Transverse colon (tissue), 4 donors: Measurements from ENCODE around the gene GPR62. TPM values are rescaled to one million over a fixed set of nuclear protein-coding genes. Genes with fewer than 3 reads are reported as not detected.

Experiments used
- DNase-seq: peaks from one replicate; pipeline ENCODE4 v3.0.0-alpha.2; 2019
- H3K27ac ChIP-seq, 4 donors: fragments of 200-600 bp; sonication (generic); 2 replicates each; pipeline ENCODE4 v1.5.1; 2016 to 2018; ENCODE audit warnings: inconsistent platforms in 4 of 4
- H3K27me3 ChIP-seq: fragments of 200-600 bp; sonication (generic); 2 replicates; pipeline ENCODE4 v1.5.1; 2017; ENCODE audit warnings: inconsistent platforms
- H3K36me3 ChIP-seq, 4 donors: fragments of 200-600 bp; sonication (generic); 2 replicates each; pipeline ENCODE4 v1.5.1; 2017 to 2019; ENCODE audit warnings: inconsistent platforms in 4 of 4
- H3K4me1 ChIP-seq, 4 donors: fragments of 200-600 bp; sonication (generic); 2 replicates each; pipeline ENCODE4 v1.5.1; 2017 to 2020; ENCODE audit warnings: inconsistent platforms in 4 of 4
- H3K4me3 ChIP-seq, 4 donors: fragments of 200-600 bp; sonication (generic); 1 replicate in 1 of 4; 2 replicates in 3 of 4; pipeline versions ENCODE4 v1.5.1 to v1.6.1; 2017 to 2019; ENCODE audit warnings: inconsistent platforms in 4 of 4
- H3K9me3 ChIP-seq, 2 donors: fragments of 200-600 bp; sonication (generic); 2 replicates each; pipeline ENCODE4 v1.5.1; 2017 to 2019; ENCODE audit warnings: inconsistent platforms in 2 of 2
- EP300 ChIP-seq: sonication (generic); formaldehyde crosslinking; IDR thresholded peaks from one replicate; pipeline ENCODE4 v1.6.1; 2017; ENCODE audit warnings: antibody characterized with exemption, low read depth
- POLR2A ChIP-seq: fragments of 450-650 bp; IDR thresholded peaks from one replicate; pipeline ENCODE4 v1.6.1; 2016; ENCODE audit warnings: antibody characterized with exemption, mild to moderate bottlenecking, moderate library complexity
- POLR2AphosphoS5 ChIP-seq, 3 donors: sonication (generic); formaldehyde crosslinking; IDR thresholded peaks; one replicate each; pipeline ENCODE4 v1.6.1; 2016; ENCODE audit warnings: antibody characterized with exemption in 3 of 3
- WGBS, 2 donors: methylation state at CpG; one replicate each; pipeline ENCODE4 v1.1.5; 2018; ENCODE audit warnings: low coverage in 1 of 2; 5-methylcytosine and 5-hydroxymethylcytosine counted together
- in situ Hi-C, 4 donors: fragments of 200-750 bp; cut with MboI; loops; one replicate each; pipeline versions ENCODE4 v1.15.0 to v1.15.1; 2017; ENCODE audit warnings: low sequenced_read_pairs in 3 of 4, low pct_ligation_motif_present in 1 of 4, low pct_unique_long_range_greater_than_20kb in 1 of 4
- intact Hi-C: fragments of 100-400 bp; cut with DNase I; formaldehyde crosslinking; loops from one replicate; pipeline ENCODE4 v1.15.1; 2023; ENCODE audit warnings: low total_unique reads
- total RNA-seq, 4 donors: library from RNA; depleted of rRNA; stranded (reverse); fragments of >200 nt; gene quantifications; one replicate each; pipeline ENCODE4 v1.1.0, GENCODE V29; 2016
- TF ChIP-seq, protein P1 (sequence below), 5 experiments: fragments of 200-600 bp in 3 of 5; fragments of 450-650 bp in 2 of 5; sonication (generic) in 3 of 5; IDR thresholded peaks; 1 replicate in 2 of 5; 2 replicates in 3 of 5; pipeline ENCODE4 v1.5.1; 2016 to 2017; ENCODE audit warnings: antibody characterized with exemption in 5 of 5, inconsistent platforms in 3 of 5, mild to moderate bottlenecking in 2 of 5, moderate library complexity in 1 of 5

GPR62 gene
- total RNA-seq, 4 donors from 2014 or later: not detected

DNA sequence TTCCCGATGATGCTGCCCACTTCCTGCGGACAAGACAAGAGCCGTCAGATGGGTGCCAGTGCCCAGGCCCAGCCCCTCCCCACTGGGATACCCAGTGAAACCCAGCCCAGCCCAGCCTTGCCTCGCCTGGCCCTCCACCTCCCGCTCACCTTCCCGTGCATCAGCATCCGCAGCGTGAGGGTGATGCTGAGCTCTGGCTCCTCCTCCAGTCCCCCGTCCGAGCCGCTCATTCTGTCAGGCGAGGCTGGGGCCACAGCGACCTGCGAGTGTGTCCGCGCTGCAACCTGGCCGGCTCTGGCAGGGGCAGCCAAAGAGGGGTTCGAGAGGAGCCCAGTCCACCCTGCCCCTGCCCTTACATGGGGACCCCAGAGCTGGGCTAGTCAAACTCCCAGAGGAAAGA lies 5.8 kb downstream of the GPR62 start:
- 95% methylated on average over 18 of the region's 18 CpGs; no CpG with 5 or more reads in 1 of the 2 donors for WGBS, 2 donors
- Histone ChIP-seq H3K9me3 (no peaks in the 10 kb centered on the region), H3K27me3 (peaks cover 7% of the 10 kb centered on the region), H3K4me3 (no peak overlapping the region), H3K4me1 (peaks cover 0 to 19% (median 13%) of the 10 kb centered on the region in 4 donors), H3K27ac (no peak overlapping the region), H3K36me3 (no peaks in the 10 kb centered on the region)
- intact Hi-C loops (no loop called here), in situ Hi-C loops (no loop called here)
- DNase-seq: no peak
- no peak for TF ChIP-seq POLR2AphosphoS5 (IDR thresholded peaks at IDR 0.05)
- TF ChIP-seq EP300: no peak

DNA sequence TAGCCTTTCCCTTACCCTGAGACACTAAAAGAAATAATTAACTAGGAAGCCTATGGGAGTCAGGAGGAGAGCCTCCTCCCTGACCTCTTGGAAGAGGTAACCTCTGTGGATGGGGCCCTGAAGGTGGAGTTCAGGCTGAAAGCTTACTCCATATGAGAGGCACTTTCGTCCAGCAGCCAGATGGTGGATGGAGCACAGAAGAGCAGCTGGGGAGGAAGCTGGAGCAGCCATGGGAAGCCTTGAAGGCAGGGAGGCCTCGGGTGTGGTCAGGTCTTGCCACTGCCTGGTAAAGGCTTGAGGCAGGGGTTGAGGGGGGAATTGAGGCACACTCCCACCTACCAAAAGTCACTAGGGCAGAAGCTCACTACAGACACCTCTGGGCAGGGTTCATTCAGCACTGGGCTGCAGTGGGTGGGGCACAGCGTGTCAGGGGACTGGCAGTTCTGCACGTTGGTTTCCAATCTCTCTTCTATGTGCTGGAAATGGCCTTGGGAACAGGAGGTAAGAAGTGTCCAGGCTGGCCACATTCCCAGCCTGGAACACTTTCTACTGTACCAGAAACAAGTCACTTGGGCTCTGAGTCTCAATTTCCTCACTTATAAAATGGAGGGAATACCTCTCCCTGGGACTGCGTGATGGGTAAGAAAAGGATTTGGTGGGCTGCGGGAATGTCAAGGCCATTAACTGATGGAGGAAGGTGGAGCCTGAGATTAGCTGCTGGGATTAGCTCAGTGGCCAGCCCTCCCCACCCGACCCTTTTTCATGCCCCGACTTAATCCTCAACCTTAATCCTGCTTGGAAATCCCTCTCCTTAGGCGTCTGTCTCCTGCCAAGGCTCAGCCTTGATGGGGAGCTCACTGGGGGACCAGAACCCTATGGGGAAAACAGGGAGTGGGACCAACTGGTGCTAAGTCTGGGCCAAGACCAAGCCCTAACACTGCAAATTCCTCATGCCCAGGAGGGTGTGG lies 6.7 kb downstream of the GPR62 start:
- intact Hi-C loops (no loop called here), in situ Hi-C loops (no loop called here)
- no peaks in the 10 kb centered on the region for H3K27me3 ChIP-seq
- H3K36me3 ChIP-seq: no peaks in the 10 kb centered on the region
- peaks cover 3 to 20% (median 14%) of the 10 kb centered on the region in 4 donors for H3K4me1 ChIP-seq
- no peaks in the 10 kb centered on the region for H3K9me3 ChIP-seq
- no peak overlapping the region for H3K4me3 ChIP-seq
- DNase-seq: no peak
- 40 to 57% methylated on average over 1 to 9 of the region's 9 CpGs for WGBS, 2 donors
- H3K27ac ChIP-seq: no peak overlapping the region
- TF ChIP-seq POLR2A (no peak), POLR2AphosphoS5 (IDR thresholded peaks at IDR 0.05) (no peak), EP300 (no peak)
- TF ChIP-seq, protein P1, sequence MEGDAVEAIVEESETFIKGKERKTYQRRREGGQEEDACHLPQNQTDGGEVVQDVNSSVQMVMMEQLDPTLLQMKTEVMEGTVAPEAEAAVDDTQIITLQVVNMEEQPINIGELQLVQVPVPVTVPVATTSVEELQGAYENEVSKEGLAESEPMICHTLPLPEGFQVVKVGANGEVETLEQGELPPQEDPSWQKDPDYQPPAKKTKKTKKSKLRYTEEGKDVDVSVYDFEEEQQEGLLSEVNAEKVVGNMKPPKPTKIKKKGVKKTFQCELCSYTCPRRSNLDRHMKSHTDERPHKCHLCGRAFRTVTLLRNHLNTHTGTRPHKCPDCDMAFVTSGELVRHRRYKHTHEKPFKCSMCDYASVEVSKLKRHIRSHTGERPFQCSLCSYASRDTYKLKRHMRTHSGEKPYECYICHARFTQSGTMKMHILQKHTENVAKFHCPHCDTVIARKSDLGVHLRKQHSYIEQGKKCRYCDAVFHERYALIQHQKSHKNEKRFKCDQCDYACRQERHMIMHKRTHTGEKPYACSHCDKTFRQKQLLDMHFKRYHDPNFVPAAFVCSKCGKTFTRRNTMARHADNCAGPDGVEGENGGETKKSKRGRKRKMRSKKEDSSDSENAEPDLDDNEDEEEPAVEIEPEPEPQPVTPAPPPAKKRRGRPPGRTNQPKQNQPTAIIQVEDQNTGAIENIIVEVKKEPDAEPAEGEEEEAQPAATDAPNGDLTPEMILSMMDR (IDR thresholded peaks at IDR 0.05): no peak

DNA sequence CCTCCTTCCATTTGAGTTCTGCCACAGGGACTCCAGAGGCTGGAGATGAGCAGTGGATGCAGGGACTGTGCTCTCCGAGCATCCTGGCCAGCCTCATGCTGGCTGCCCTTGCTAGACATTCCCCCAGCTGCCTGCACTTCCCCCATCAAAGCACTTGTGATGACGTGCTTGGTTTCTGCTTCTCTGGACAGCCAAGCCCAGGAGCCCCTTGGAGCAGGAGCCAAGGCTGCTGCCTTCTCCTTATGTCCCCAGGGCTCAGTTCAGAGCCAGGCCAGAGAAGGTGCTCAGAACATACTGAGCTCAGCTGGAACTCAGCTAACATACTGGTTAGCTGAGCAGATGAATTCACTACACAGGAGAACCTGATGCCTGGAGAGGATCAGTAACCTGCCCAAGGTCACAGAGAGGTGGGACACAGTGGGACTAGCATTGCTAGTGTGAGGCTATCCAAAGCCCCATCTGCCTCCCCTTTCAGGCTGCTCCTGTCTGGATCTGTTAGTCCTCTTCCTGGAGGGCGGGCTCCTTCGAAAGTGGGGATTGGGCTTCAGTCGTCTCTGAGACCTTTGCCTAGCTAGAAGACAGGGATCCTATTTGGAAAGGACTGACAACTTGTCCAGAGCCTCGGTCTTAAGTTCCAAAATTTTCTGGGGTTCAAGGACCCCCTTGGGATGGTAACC lies 7.8 kb downstream of the GPR62 start:
- 74 to 93% methylated on average over 3 to 6 of the region's 6 CpGs for WGBS, 2 donors
- H3K27ac ChIP-seq: no peak overlapping the region
- no peaks in the 10 kb centered on the region for H3K27me3 ChIP-seq
- H3K4me1 ChIP-seq: peaks cover 4 to 24% (median 17%) of the 10 kb centered on the region in 4 donors
- intact Hi-C loops: no loop called here
- no peak for DNase-seq
- H3K36me3 ChIP-seq: no peaks in the 10 kb centered on the region
- no peak for TF ChIP-seq EP300
- no peak for TF ChIP-seq POLR2A
- no peak overlapping the region for H3K4me3 ChIP-seq
- H3K9me3 ChIP-seq: no peaks in the 10 kb centered on the region
- in situ Hi-C loops: no loop called here

DNA sequence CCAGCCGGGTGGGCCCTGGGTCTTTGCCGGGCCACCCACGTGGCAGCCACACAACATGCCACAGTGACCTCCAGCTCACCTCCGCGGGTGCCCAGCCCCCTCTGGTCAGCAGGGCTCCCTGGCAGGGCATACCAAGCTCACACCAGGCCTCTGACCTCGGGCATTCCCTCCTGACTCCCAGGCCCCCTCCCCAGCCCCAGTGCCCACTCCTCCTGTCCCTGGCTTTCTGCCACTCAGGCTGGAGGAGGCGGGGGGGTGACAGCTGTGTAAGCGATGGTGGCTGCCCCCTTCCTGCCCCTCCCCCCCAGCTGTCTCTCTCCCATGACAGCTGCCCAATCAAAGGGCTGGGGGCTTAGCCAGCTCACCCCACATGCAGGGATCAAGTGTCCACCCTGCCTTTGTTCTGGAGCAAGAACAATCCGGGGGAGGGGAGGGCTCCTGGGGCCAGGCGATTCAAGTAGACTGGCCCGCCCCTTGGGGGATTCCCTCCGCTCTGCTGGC lies 8.8 kb downstream of the GPR62 start:
- intact Hi-C loops: no loop called here
- 66% methylated on average over 10 of the region's 12 CpGs; no CpG with 5 or more reads in 1 of the 2 donors for WGBS, 2 donors
- Histone ChIP-seq H3K9me3 (no peaks in the 10 kb centered on the region), H3K4me1 (peaks cover 9 to 32% (median 24%) of the 10 kb centered on the region in 4 donors), H3K4me3 (no peak overlapping the region), H3K36me3 (no peaks in the 10 kb centered on the region), H3K27ac (no peak overlapping the region), H3K27me3 (no peaks in the 10 kb centered on the region)
- no peak for DNase-seq
- TF ChIP-seq EP300: no peak
- no peak for TF ChIP-seq POLR2AphosphoS5 (IDR thresholded peaks at IDR 0.05)
- TF ChIP-seq, protein P1 (IDR thresholded peaks at IDR 0.05): no peak
- TF ChIP-seq POLR2A: no peak
- in situ Hi-C loops: no loop called here

DNA sequence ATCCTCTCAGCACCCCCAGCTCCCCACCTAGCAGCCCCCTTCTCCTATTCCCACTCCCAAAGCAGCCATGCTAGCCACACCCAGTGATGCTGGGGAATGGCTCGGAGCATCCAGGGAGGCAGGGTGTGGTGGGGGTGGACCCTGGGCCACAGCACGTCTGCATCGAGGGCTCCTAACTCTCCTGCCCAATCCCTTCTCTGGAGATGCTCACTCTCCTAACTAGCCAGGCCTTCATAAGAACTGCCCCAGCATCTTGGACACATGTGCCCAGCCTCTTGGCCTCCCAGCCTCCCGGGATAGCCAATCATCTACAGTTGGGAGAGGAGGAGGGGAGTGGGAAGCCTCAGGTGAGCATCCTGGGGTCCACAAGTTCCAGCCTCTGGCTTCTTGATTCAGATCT lies 9.3 kb downstream of the GPR62 start:
- intact Hi-C loops (no loop called here), in situ Hi-C loops (no loop called here)
- DNase-seq: no peak
- H3K27me3 ChIP-seq: no peaks in the 10 kb centered on the region
- peaks cover 9 to 35% (median 24%) of the 10 kb centered on the region in 4 donors for H3K4me1 ChIP-seq
- WGBS, 2 donors: 80% methylated on average over 4 of the region's 4 CpGs; no CpG with 5 or more reads in 1 of the 2 donors
- TF ChIP-seq, protein P1 (IDR thresholded peaks at IDR 0.05): no peak
- TF ChIP-seq POLR2A (no peak), EP300 (no peak), POLR2AphosphoS5 (IDR thresholded peaks at IDR 0.05) (no peak)
- H3K36me3 ChIP-seq: no peaks in the 10 kb centered on the region
- H3K9me3 ChIP-seq: no peaks in the 10 kb centered on the region
- no peak overlapping the region for H3K27ac ChIP-seq
- no peak overlapping the region for H3K4me3 ChIP-seq
